Measurements from ENCODE around the gene ZNF609.
"Not testable (repeated sequence)": the region's sequence is repeated elsewhere in the genome, so short reads cannot be mapped to it uniquely, and the experiment has no call there.

The ZNF609 gene

GRCh38 chr15:64604319-64604718 lies 143.9 kb downstream of the ZNF609 start:
- H3K4me3 ChIP-seq (ENCODE audit: control insufficient read depth, low read depth, low read length) = no peak overlapping the region
- no peak for DNase-seq (ENCODE audit: low read depth)
- TF ChIP-seq CTCF (IDR thresholded peaks at IDR 0.05; ENCODE audit: control insufficient read depth, insufficient read depth, low read depth, low read length, missing control alignments) = no peak

- not testable (repeated sequence) for DNase-seq (ENCODE audit: low read depth); H3K4me3 ChIP-seq (ENCODE audit: control insufficient read depth, low read depth, low read length)
Measured at GRCh38 chr15:64607416-64607815, 147.0 kb downstream of the ZNF609 start.

- DNase-seq (ENCODE audit: low read depth) = no peak
- no peak overlapping the region for H3K4me3 ChIP-seq (ENCODE audit: control insufficient read depth, low read depth, low read length)
Measured at GRCh38 chr15:64610257-64610919, 150.0 kb downstream of the ZNF609 start.

GRCh38 chr15:64611085-64611725 lies 150.8 kb downstream of the ZNF609 start:
- no peak overlapping the region for H3K4me3 ChIP-seq (ENCODE audit: control insufficient read depth, low read depth, low read length)
- DNase-seq (ENCODE audit: low read depth) = no peak
- no peak for TF ChIP-seq CTCF (IDR thresholded peaks at IDR 0.05; ENCODE audit: control insufficient read depth, insufficient read depth, low read depth, low read length, missing control alignments)

More at GRCh38 chr15:64610257-64610919, 150.0 kb downstream of the ZNF609 start:
- TF ChIP-seq CTCF (IDR thresholded peaks at IDR 0.05; ENCODE audit: control insufficient read depth, insufficient read depth, low read depth, low read length, missing control alignments) = no peak

- no peak overlapping the region for H3K4me3 ChIP-seq (ENCODE audit: control insufficient read depth, low read depth, low read length)
- no peak for TF ChIP-seq CTCF (IDR thresholded peaks at IDR 0.05; ENCODE audit: control insufficient read depth, insufficient read depth, low read depth, low read length, missing control alignments)
- DNase-seq (ENCODE audit: low read depth) = no peak
Measured at GRCh38 chr15:64614519-64614918, 154.1 kb downstream of the ZNF609 start.

GRCh38 chr15:64617727-64618126 lies 157.3 kb downstream of the ZNF609 start:
- no peak overlapping the region for H3K4me3 ChIP-seq (ENCODE audit: control insufficient read depth, low read depth, low read length)
- no peak for TF ChIP-seq CTCF (IDR thresholded peaks at IDR 0.05; ENCODE audit: control insufficient read depth, insufficient read depth, low read depth, low read length, missing control alignments)
- no peak for DNase-seq (ENCODE audit: low read depth)

GRCh38 chr15:64618138-64618537 lies 157.8 kb downstream of the ZNF609 start:
- no peak for TF ChIP-seq CTCF (IDR thresholded peaks at IDR 0.05; ENCODE audit: control insufficient read depth, insufficient read depth, low read depth, low read length, missing control alignments)
- no peak overlapping the region for H3K4me3 ChIP-seq (ENCODE audit: control insufficient read depth, low read depth, low read length)
- no peak for DNase-seq (ENCODE audit: low read depth)
